ENCODE measurements around the gene B3GALT2.

B3GALT2 gene

GRCh38 chr1:193181985-193182384 is 4.4 kb downstream of the B3GALT2 start:
- no peak for DNase-seq

DNA sequence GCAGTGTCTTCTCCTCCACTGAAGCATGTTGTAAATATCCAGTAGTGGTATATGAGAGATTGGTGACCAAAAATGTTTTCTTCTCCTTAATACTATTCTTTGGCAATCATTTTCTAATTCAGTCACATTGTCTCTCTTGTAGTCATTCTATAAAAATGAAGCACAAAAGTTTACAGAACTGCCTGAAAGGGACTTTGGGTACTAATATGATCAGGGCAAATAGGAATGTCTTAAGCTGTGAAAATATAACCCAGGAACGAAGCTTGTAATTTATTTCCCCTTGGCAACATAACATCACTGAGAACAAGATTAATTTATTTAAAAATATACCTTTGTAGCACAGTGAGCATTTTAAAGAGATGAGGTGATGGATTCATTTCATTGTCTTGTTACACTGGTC is 4.9 kb downstream of the B3GALT2 start:
- DNase-seq = no peak

DNA sequence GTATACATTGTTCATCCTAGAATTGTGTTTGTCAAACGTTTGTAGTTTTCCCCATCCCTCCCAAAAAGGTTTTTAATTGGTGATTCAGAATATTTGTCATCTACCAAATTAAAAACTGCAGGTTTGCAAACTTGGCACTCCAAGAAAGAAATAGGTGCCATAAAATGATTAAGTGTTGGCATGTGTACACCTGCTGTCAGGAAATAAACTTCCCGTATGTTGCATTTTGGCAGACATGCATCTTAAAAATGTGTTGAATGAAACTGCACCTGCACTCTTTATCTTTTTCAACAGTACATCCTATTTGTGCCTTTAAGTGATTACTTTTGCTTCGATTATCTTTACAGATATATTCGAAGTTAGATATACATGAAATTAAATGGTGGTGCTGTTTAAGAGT is 7.3 kb downstream of the B3GALT2 start:
- DNase-seq = no peak

- DNase-seq = no peak
These were observed 9.6 kb downstream of the B3GALT2 start for GRCh38 chr1:193176788-193177187.

DNA sequence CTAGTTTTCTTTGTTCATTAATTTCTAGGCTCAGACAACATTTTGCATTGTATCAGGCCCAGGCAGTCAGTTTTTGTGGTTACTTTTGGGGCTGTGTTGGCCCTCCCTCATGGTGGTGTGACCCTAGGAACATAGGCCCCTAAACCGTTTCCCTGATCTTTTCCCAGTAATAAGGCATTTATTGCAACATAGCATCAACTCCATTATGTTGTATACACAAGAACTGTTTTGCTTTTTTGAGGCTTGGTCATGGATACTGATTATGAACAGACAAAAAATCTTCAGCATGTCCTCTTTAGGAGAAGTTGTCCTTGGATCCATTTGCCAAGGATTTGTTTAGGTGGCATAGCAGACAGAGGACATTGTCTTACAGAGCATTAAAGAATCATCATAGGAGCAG is 10.3 kb downstream of the B3GALT2 start:
- no peak for DNase-seq

- DNase-seq = no peak
These were observed 29.1 kb downstream of the B3GALT2 start for GRCh38 chr1:193157360-193157759.

DNA sequence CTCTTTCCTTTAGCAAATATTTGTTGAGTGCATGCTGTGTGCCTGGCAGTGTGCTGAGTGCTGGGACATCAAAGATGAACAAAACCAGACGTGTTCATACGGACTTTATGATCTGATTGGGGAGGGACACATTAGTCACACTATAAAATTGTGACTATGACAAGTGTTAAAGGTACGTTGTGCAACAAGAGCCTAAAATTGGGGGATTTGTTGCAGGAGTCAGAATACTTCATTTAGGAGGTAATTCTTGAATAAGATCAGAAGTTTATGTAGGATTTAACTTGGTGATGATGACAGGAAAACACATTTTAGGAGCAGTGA is 29.6 kb downstream of the B3GALT2 start:
- DNase-seq = no peak

GRCh38 chr1:193156117-193156821 is 30.1 kb downstream of the B3GALT2 start:
- DNase-seq = no peak

DNA sequence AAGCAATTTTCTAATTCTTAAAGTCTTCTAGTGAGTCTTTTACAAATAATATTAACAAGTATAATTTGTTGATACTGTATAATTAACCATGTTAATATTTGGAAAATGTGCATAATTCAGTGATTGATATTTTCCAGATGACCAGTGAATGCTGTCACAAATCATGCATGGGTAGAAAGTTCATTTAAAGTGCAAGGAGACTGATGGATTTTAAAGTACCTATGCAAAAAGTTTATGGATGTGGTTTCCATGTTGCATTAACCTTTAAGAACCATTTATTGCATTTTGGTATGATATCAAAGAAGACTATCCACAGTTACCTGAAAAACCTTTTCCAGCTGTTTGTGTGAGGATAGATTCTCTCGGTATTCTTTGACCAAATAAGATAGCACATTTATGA is 41.4 kb downstream of the B3GALT2 start:
- DNase-seq = no peak

- no peak for DNase-seq
These were observed 42.0 kb downstream of the B3GALT2 start for GRCh38 chr1:193144361-193144938.

DNA sequence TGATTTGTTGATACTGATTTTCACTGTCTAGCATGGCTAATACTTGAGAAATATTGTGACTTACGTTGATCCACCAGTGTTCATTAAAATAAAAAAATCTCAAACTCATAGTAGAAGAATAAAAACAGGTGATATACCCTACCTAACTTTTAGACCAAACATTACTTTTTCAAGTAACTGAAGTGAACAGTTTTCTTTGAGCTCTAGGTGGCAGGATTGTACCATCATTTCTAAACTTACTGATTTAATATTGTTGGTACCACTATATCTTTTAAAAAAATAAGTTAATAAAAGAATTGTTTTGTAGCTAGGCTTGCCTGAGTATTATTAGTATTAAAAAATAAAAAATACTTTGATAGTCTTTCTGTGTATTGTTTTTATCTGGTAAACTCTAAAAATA is 43.1 kb downstream of the B3GALT2 start:
- no peak for DNase-seq

GRCh38 chr1:193142409-193142808 is 44.0 kb downstream of the B3GALT2 start:
- DNase-seq = no peak

GRCh38 chr1:193141804-193142203 is 44.6 kb downstream of the B3GALT2 start:
- DNase-seq = no peak

DNA sequence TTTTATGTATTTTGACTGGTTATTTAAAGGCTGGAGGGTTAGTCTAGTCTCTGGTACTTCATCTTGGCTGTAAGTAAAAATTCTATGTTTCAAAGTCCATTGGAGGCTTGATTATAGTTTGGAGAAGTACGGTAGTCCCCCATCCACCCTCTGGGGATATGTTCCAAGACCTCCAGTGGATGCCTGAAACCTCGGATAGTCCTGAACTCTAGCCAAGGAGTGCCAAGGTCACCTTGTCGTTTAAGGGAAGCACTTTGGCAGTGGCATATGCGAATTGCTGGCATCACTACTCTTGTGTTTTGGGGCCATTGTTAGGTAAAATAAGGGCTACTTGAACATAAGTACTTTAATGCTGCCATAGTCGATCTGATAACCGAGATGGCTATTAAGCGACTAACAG is 46.2 kb downstream of the B3GALT2 start:
- no peak for DNase-seq

DNA sequence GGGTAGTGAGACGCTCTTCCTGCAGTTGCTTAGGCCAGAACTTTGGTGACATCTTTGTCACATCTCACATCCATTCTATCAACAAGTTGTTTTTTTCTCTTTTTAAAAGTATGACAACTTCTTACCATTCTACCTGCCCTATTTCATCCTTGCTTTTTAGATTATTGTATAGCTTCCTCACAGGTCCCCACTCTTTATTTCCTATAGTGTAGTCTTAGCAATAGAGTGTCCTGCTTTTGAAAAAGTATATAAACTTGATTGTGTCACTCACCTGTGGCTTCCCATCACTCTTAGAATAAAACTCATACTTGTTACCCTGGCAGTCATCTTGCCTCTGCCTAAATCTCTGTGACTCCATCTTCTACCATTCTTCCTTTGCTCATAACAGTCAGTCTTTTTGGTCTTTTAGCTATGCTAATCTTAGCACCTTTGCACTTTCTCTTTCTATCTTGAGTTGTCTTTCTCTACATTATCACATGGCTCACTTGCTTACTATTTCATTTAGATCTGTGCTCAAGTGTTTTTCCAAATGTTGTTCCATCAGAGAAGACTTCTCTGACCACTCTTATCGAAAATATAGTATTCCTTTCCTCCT is 55.0 kb downstream of the B3GALT2 start:
- DNase-seq = no peak

Data from stimulated activated CD4-positive, alpha-beta T cell treated with anti-CD3 and anti-CD28 coated beads, Interleukin-4, amount 100 ng/mL, for 24 hours (primary cell).